A673 (cell line): ENCODE results near the gene PPT1. TPM values are rescaled to one million over a fixed set of nuclear protein-coding genes. Genes with fewer than 3 reads are reported as not detected.

Experiments
- BruUV-seq: library from RNA; stranded (reverse); fragments of 400-500 nt; replicated peaks from 2 replicates; lab custom pipeline; 2021; lab: Mats Ljungman, UMichigan
- CTCF ChIA-PET: fragments of 300-600 bp; sonication (Branson Sonifier 250); formaldehyde crosslinking; loops from one replicate; lab custom pipeline; 2022; ENCODE audit warnings: antibody characterized with exemption; lab: Charles Lee
- POLR2A ChIA-PET: fragments of 300-600 bp; sonication (Branson Sonifier 250); formaldehyde crosslinking; loops from one replicate; lab custom pipeline; 2022; ENCODE audit warnings: antibody characterized with exemption; ENCODE audit not compliant: low non-redundant PET; lab: Charles Lee
- DNase-seq: peaks from one replicate; pipeline ENCODE4 v3.0.0-alpha.2; 2015; ENCODE audit warnings: low spot score
- H3K27ac ChIP-seq: fragments of 200-600 bp; sonication (generic); 2 replicates; pipeline ENCODE4 v1.5.1; 2016; ENCODE audit warnings: mixed run types, low read depth, mild to moderate bottlenecking, mixed read lengths, antibody characterized with exemption, low read length; ENCODE audit not compliant: poor library complexity, severe bottlenecking
- H3K27me3 ChIP-seq: fragments of 200-600 bp; sonication (generic); replicated peaks from 2 replicates; pipeline ENCODE4 v1.6.1; 2017; ENCODE audit warnings: mixed run types, low read depth, mild to moderate bottlenecking, mixed read lengths, antibody characterized with exemption, low read length; ENCODE audit not compliant: insufficient read depth, poor library complexity
- H3K36me3 ChIP-seq: fragments of 200-600 bp; sonication (generic); 2 replicates; pipeline ENCODE4 v1.6.1; 2016; ENCODE audit warnings: mixed run types, mild to moderate bottlenecking, mixed read lengths, antibody characterized with exemption, low read length; ENCODE audit not compliant: insufficient read depth, poor library complexity, severe bottlenecking
- H3K4me1 ChIP-seq: fragments of 200-600 bp; sonication (generic); 2 replicates; pipeline ENCODE4 v1.6.1; 2017; ENCODE audit warnings: mixed run types, mild to moderate bottlenecking, mixed read lengths, antibody characterized with exemption, low read length; ENCODE audit not compliant: insufficient read depth, poor library complexity, severe bottlenecking
- H3K4me3 ChIP-seq: fragments of 200-600 bp; sonication (generic); 2 replicates; pipeline ENCODE4 v1.5.1; 2016; ENCODE audit warnings: low read depth, mixed run types, mild to moderate bottlenecking, mixed read lengths, low read length; ENCODE audit not compliant: poor library complexity, severe bottlenecking
- H3K9me3 ChIP-seq: fragments of 200-600 bp; sonication (generic); 2 replicates; pipeline ENCODE4 v1.6.1; 2016; ENCODE audit warnings: mixed run types, low read depth, mild to moderate bottlenecking, mixed read lengths, antibody characterized with exemption, low read length; ENCODE audit not compliant: poor library complexity, severe bottlenecking
- EZH2 ChIP-seq: fragments of 200-600 bp; sonication (generic); IDR thresholded peaks from 2 replicates; pipeline ENCODE4 v1.6.1; 2017; ENCODE audit warnings: borderline replicate concordance, low read depth, mild to moderate bottlenecking, mixed read lengths, antibody characterized with exemption, low read length; ENCODE audit not compliant: poor library complexity, severe bottlenecking
- intact Hi-C: fragments of 100-400 bp; cut with micrococcal nuclease; formaldehyde crosslinking; loops from one replicate; pipeline ENCODE4 v1.10.0; 2022; ENCODE audit not compliant: unreplicated experiment
- total RNA-seq: library from RNA; stranded (reverse); gene quantifications from 2 replicates; pipeline ENCODE4 v1.2.3, GENCODE V29; 2021
- TF ChIP-seq, protein P1 (sequence below): fragments of 300-800, 200-600 bp; sonication (generic); conservative IDR thresholded peaks from 2 replicates; pipeline ENCODE4 v1.5.1; 2017; ENCODE audit warnings: low read depth, mild to moderate bottlenecking, antibody characterized with exemption, low read length, moderate library complexity, mixed read lengths

The PPT1 gene
- total RNA-seq, 1 experiment from 2014 or later: 76.3 TPM

DNA sequence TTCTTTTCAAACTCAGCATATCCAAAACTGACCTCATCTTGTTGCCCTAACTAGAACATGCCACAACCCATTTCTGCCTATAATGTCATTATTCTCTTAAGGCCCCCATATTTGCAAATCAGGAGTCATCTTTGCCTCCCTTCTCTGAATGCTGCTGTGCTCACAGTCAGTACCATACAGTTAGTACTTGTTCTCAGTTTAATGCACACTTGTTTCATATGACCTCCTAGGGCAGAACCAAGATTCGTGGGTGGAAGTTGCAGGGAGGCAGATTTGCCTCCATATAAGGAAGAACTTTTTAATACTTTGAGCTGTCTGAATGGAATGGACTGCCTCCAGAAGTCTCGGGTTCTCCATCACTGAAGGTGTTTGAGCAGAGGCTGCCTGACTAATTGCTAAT lies 47.3 kb downstream of the PPT1 start:
- TF ChIP-seq, protein P1, sequence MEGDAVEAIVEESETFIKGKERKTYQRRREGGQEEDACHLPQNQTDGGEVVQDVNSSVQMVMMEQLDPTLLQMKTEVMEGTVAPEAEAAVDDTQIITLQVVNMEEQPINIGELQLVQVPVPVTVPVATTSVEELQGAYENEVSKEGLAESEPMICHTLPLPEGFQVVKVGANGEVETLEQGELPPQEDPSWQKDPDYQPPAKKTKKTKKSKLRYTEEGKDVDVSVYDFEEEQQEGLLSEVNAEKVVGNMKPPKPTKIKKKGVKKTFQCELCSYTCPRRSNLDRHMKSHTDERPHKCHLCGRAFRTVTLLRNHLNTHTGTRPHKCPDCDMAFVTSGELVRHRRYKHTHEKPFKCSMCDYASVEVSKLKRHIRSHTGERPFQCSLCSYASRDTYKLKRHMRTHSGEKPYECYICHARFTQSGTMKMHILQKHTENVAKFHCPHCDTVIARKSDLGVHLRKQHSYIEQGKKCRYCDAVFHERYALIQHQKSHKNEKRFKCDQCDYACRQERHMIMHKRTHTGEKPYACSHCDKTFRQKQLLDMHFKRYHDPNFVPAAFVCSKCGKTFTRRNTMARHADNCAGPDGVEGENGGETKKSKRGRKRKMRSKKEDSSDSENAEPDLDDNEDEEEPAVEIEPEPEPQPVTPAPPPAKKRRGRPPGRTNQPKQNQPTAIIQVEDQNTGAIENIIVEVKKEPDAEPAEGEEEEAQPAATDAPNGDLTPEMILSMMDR: no peak
- no peak for TF ChIP-seq EZH2
- BruUV-seq: no TSS peak
- intact Hi-C loops: no loop called here

DNA sequence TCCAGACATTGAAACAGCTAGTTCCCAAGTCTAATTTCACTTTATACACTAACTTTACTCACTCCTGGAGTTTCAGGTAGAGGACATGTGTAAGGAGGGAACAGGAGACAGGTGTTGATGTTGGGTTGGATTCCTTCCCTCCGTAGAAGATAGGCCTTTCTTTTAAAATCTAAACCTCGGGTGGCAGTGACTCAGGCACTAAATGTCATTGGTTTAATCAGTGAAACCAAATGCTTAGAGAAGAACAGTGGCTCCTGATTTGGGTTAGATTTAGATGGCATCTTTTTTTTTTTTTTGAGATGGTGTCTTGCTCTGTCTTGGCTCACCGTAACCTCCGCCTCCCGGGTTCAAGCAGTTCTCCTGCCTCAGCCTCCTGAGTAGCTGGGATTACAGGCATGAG lies 49.3 kb downstream of the PPT1 start:
- Histone ChIP-seq H3K4me1 (peaks cover 8% of the 10 kb centered on the region), H3K27me3 (no peaks in the 10 kb centered on the region), H3K4me3 (no peak overlapping the region), H3K27ac (no peak overlapping the region), H3K36me3 (peaks cover 4% of the 10 kb centered on the region), H3K9me3 (no peaks in the 10 kb centered on the region)
- BruUV-seq: no TSS peak
- ChIA-PET POLR2A (no interaction called here), CTCF (no interaction called here)
- TF ChIP-seq, protein P1: no peak
- no peak for TF ChIP-seq EZH2
- intact Hi-C loops: no loop called here
- DNase-seq: no peak

More for the DNA sequence above, 47.3 kb downstream of the PPT1 start:
- Histone ChIP-seq H3K4me1 (peaks cover 8% of the 10 kb centered on the region), H3K27me3 (no peaks in the 10 kb centered on the region), H3K4me3 (no peak overlapping the region), H3K9me3 (no peaks in the 10 kb centered on the region), H3K36me3 (peaks cover 4% of the 10 kb centered on the region), H3K27ac (peak overlapping the region; percentile 22)
- ChIA-PET CTCF (interaction anchor here (0.6 kb wide), 1 partner anchor 235 kb away, joined by 6 read pairs; no protein-coding TSS in a partner anchor), POLR2A (no interaction called here)
- DNase-seq: no peak

DNA sequence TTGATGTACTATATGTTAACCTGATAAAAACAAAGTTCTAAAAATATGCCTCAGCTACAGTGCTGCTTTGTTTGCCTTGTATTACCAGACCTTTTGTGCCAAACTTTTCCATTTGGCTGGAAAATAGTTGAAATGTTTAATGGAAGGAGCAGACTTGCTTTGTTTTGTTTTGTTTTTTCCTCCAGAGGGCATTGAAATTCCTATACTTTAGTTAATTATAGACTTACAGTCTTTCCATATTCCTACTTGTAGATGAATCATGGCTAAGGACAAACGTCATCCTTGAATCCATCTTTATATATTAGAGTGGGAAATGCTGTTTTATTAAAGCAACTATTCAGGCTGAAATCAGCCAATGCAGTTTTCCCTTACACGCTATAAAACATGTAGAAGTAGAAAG lies 49.8 kb downstream of the PPT1 start:
- ChIA-PET CTCF (no interaction called here), POLR2A (no interaction called here)
- no peak overlapping the region for H3K27ac ChIP-seq

More for the DNA sequence above, 49.8 kb downstream of the PPT1 start:
- Histone ChIP-seq H3K4me1 (peaks cover 10% of the 10 kb centered on the region), H3K9me3 (no peaks in the 10 kb centered on the region), H3K27me3 (no peaks in the 10 kb centered on the region), H3K36me3 (peaks cover 4% of the 10 kb centered on the region), H3K4me3 (no peak overlapping the region)
- no peak for TF ChIP-seq EZH2
- TF ChIP-seq, protein P1: no peak
- intact Hi-C loops: no loop called here
- no TSS peak for BruUV-seq
- DNase-seq: no peak
